HG03095 (cell line): ENCODE measurements around the gene TRMU.

ENCODE experiments used
- ATAC-seq: cut with Tn5 transposase; IDR thresholded peaks from one replicate; pipeline ENCODE4 v1.9.1; 2021; ENCODE audit warnings: moderate library complexity; ENCODE audit not compliant: unreplicated experiment

Gene TRMU

GRCh38 chr22:46331496-46331895, 4.0 kb upstream of the TRMU start:
- no peak for ATAC-seq

DNA sequence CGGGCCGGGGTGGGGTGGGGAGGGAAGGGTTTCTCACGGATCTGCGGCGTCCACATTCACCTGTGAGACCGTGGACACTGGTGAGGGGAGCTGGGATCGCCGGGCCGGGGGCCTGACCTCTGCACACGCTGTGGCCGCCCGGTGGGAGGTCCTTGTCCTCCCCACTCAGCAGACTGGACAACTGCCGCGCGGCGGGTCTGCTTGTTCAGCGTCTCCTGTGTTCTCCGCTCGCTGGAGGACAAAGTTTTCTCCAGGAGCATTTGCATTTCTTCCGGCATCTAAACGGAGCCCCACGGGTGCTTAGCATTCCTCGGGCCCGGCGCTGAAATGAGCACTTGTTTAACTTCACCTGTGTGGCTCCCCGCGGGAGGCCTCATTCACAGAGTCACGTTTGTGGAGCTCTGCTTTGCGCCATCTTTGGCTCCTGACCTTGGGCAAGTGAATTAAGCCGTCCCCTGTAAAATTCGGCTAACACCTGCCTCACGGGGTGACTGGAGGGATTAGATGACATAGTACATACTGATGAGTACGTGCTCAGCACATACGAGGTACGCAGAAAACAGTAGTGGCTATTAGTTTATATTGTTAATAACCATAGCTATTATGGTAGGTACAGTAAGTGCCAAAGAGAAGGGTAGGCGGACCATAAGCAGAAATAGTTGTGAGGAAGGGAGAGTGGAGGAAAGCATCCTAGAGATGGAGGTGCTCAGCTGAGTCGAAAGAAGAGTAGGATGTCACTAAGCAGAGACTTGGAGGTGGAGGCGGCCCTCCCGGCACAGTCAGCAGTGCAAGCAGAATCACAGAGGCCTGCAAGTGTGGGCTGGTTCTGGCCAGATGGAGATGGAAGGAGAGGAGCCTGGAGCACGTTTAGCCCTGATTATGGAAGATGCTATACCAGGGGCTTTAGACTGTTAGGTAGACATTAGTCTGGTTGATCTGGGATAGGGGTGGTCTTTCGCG, 885 bp downstream of the TRMU start:
- ATAC-seq, result no peak

- no peak for ATAC-seq
These were observed 2.4 kb downstream of the TRMU start for GRCh38 chr22:46337870-46338269.

GRCh38 chr22:46338636-46339035, 3.1 kb downstream of the TRMU start:
- ATAC-seq, result no peak

DNA sequence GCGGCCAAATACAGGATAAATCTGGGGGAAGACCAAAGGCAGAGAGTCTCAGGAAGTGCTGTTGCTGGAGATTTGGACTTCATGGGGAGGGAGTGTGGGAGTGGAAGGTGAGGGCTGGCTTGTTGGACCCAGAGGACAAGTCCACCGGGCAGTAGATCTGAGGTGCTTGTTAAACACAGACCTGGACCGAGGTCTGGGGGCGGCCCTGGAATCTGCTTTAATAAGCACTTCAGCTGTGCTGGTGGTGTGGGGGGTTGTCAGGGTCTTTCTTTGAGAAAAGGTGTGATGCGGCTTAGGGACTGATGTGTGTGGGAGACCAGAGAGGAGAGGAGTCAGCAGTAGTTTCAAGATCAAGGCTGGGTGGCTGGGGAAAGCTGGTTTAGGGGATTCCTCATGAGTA, 4.4 kb downstream of the TRMU start:
- no peak for ATAC-seq

- no peak for ATAC-seq
These were observed 5.2 kb downstream of the TRMU start for GRCh38 chr22:46340676-46341075.

- no peak for ATAC-seq
These were observed 11.3 kb downstream of the TRMU start for GRCh38 chr22:46346680-46347405.

DNA sequence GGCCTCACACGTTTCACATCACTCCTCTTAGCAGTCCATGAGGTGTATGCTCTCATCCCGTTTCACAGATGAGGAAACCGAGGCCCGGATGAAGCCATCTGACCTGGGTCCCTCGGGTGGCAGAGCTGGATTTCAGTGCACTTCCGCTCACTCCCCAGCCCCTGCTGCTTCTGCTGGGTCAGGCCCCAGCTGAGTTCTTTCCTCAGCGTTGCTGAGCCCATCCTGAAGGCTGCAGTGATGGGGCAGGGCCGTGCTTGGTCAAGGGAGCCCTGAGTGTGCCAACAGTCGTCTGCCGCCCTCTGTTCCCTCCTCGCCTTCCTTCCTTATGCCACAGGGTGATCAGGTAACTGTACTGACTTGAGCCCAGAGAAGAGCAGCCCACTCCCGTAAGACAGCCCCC, 12.1 kb downstream of the TRMU start:
- no peak for ATAC-seq

- ATAC-seq, result no peak
These were observed 12.7 kb downstream of the TRMU start for GRCh38 chr22:46348099-46348695.

GRCh38 chr22:46349238-46349637, 13.7 kb downstream of the TRMU start:
- ATAC-seq, result no peak

GRCh38 chr22:46349681-46350080, 14.2 kb downstream of the TRMU start:
- no peak for ATAC-seq

GRCh38 chr22:46350121-46350520, 14.6 kb downstream of the TRMU start:
- no peak for ATAC-seq

GRCh38 chr22:46350646-46351045, 15.1 kb downstream of the TRMU start:
- ATAC-seq, result no peak

- no peak for ATAC-seq
These were observed 15.7 kb downstream of the TRMU start for GRCh38 chr22:46351131-46351735.

DNA sequence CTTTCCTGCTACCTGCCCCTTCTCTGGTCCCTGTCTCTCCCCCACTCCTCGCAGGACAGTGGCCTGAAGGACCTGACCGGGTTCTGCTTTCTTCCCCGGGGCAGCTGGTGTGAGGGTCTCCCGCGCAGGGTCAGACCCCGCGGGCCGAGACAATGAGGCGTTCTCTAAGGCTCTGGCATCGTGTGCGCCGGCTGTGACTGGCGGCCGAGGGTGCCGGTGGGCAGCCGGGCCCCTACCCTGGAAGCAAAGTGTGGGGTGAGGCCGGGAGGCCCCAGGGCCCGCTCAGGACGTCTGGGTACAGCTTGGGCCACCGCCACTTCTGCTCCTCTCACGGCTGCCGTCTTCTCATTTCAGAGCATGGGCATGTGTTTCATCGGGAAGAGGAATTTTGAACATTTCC, 16.3 kb downstream of the TRMU start:
- no peak for ATAC-seq

DNA sequence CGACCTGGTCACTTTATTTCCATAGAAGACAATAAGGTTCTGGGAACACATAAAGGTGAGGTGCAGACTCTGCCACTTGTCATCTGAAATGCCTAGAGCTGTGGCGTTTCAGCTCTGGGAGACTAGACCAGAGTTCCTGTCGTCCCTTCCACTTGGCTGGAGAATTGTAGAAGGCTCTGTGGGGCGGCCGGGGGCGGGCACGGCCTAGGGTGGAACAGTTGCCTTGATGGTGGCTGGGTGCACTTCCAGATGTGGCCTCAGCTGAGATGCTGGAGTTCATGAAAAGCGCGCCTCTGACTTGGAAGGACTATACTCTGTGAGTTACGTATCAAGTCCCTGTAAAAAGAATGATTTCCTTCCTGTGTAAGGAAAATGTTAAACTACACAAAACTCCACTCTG, 16.8 kb downstream of the TRMU start:
- ATAC-seq, result no peak

GRCh38 chr22:46352691-46353386, 17.3 kb downstream of the TRMU start:
- ATAC-seq, result no peak

GRCh38 chr22:46353483-46354105, 18.1 kb downstream of the TRMU start:
- ATAC-seq, result no peak

DNA sequence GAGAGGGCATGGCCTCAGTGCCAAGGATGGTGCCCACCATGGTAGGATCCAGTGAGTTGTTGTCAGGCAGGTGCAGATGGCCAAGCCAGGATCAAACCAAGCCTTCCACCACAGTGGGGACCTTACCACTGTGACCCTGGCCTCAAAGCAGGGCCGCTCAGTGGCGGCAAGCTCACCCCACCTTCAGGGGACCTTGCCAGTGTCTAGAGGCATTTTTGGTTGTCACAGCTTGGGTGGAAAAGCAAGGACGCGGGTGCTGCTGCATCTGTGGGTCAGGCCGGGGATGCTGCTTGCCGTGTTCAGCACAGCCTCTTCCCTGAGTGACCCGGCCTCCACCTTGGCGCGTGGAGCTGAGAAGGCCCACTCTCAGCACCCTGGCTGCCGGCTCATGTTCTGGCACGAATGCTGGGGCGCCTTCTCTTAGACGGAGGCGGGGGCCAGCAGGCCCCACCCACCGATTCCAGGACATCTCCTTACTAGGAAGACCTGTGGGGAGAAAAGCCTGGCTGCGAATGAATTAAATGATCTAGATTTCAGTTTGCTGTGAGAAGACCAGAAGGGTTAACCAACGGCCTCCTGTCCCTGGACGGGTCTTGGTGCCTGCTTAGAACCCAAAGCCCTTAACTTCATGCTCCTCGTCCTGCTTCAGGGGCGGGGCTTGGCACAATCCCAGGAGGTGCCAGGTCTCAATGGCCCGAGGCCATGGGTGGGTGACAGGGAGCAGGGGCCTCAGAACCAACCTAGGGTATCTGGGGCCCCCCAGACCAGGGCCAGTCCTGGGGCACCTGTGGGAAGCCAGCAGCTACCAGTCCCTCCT, 18.9 kb downstream of the TRMU start:
- ATAC-seq, result no peak

GRCh38 chr22:46354993-46355305, 19.4 kb downstream of the TRMU start:
- ATAC-seq, result no peak
